ENCODE data around the gene CNKSR1.

Gene CNKSR1, protein sequence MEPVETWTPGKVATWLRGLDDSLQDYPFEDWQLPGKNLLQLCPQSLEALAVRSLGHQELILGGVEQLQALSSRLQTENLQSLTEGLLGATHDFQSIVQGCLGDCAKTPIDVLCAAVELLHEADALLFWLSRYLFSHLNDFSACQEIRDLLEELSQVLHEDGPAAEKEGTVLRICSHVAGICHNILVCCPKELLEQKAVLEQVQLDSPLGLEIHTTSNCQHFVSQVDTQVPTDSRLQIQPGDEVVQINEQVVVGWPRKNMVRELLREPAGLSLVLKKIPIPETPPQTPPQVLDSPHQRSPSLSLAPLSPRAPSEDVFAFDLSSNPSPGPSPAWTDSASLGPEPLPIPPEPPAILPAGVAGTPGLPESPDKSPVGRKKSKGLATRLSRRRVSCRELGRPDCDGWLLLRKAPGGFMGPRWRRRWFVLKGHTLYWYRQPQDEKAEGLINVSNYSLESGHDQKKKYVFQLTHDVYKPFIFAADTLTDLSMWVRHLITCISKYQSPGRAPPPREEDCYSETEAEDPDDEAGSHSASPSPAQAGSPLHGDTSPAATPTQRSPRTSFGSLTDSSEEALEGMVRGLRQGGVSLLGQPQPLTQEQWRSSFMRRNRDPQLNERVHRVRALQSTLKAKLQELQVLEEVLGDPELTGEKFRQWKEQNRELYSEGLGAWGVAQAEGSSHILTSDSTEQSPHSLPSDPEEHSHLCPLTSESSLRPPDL

DNA sequence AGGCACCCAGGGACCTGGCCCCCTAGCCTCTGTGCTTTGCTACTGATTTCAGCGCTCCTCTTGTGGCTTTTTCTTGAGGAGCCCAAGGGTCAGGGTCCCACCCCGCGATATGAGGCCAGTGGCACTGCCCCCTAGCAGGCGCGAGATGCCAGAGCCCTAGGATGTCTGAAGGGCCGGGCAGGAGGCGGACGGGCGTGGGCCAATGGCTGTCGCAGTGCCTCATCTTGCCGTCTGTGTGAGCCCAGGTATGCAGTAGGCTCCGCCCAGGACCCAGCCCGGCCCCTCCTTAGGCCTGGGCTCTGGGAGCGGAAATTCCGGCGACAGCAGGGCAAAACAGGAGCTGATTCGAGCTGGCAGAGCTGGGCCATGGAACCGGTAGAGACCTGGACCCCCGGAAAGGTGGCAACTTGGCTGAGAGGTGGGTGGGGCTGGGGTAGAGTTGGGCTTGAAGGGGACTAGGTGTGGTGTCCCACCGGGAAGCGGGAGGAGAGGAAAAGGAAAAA lies at the start of gene CNKSR1:
TSS of gene CNKSR1 (plus strand) at position 310 of the 503 bp plus-strand sequence. CDS start at position 367, 57 bp downstream.
- DNase-seq (ENCODE audit: low spot score): no peak

DNA sequence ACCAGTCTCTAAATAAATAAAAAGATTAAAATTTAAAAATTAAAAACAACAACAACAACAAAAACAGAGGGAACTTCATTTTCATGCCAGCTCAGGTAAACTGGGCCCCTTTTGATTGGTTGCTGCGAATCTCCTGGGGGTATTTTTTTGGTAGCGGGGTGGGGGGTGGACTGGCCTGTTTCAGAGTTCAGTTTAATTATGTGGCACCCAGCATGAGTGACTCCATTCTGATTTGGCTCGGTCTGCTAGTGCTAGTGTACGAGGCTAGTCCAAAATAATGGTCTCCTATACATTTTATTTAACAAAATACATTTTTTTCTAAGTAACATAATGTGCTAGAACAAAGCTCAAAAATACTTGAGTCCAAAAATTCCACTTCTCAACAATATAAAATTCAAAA lies 47.5 kb upstream of the CNKSR1 start:
- DNase-seq (ENCODE audit: low spot score): no peak

DNA sequence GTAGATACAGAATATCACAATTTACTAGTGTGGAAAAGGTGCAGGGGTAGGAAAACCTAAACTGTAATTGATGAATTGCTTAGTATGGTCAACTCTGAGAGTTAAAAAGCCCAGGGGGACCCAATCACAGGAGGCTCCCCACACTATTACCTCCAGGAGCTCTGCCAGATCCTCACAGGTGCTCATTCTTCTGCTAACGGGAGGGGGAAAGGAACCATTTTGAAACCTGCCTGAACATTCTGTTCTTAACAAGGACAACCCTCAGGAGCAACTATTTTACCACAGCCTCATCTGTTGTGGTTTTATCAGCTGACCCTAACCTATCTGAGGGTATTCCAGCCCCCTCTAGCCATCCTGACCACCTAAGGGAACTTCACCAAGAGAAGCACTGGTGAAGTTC lies 46.6 kb upstream of the CNKSR1 start:
- DNase-seq (ENCODE audit: low spot score): no peak

DNA sequence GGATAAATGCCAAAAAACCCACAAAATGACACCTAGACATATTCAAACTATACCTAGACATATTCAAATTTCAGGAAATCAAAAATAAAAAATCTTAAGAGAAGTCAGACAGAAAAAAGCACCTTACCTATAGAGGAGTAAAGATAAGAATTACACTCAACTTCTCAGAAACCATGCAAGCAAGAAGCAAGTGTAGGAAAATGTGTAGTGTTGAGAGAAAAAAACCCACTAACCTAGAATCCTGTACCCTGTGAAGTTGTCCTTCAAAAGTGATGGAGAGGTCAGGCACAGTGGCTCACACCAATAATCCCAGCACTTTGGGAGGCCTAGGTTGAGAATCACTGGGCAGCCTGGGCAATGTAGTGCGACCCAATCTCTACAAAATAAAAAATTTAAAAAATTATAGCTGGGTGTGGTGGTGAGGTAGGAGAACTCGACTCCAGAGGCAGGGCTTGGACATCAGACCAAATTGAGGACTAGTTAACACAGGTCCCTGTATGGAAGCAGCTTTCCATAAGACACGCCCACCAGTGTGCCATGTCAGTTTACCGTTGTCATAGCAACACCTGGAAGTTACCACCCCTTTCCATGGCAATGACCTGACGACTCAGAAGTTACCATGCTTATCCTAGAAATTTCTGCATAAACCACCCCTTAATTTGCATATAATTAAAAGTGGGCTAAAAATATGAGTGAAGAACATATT lies 45.0 kb upstream of the CNKSR1 start:
- DNase-seq (ENCODE audit: low spot score): no peak

DNA sequence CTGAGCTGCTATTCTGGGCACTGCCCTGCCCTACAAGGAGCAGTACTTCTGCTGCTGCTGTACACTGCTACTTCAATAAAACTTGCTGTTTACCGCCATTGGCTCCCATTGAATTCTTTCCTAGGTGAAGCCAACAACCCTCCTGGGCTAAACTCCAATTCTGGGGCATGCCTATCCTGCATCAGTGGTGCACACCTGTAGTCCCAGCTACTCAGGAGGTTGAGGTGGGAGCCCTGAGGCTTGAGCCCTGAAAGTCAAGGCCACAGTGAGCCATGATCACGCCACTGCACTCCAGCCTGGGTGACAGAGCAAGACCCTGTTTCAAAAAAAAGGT lies 44.5 kb upstream of the CNKSR1 start:
- DNase-seq (ENCODE audit: low spot score): no peak

DNA sequence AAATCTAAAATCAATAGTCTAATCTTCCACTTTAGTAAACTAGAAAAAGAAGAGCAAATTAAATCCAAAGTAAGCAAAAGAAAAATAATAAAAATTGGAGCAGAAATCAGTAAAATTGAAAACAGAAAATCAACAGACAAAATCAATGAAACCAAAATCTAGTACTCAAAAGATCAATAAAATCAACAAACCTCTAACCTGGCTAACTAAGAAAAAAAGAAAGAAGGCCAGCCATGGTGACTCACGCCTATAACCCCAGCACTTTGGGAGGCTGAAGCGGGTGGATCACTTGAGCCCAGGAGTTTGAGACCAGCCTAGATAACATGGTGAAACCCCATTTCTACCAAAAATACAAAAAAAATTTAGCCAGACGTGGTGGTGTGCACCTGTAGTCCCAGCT lies 42.8 kb upstream of the CNKSR1 start:
- no peak for DNase-seq (ENCODE audit: low spot score)

DNA sequence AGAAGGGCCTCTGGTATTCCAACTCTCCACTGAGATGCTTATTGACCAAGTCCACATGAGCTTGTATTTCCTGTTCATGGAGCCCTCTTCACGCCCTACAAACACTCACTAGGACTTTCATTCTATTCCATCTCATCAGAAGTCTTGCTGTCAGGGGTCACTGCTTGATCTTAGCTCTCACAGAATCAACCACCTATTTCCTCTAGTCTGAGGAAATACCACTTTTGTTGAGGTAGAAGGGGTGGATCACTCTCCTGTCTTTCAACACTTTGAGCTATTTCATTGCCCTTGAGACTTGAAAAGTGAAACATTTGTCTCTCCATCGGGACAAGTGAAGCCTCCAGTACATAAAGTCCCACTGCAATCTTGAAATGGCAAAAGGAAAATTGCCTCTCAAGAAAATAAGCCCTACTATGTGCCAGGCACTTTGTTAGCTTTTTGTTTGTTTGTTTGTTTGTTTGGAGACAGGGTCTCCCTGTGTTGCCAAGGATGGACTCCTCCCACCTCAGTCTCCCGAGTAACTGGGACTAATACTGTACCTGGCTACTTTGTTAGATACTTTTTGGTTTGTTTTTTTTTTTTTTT lies 38.2 kb upstream of the CNKSR1 start:
- no peak for DNase-seq (ENCODE audit: low spot score)

DNA sequence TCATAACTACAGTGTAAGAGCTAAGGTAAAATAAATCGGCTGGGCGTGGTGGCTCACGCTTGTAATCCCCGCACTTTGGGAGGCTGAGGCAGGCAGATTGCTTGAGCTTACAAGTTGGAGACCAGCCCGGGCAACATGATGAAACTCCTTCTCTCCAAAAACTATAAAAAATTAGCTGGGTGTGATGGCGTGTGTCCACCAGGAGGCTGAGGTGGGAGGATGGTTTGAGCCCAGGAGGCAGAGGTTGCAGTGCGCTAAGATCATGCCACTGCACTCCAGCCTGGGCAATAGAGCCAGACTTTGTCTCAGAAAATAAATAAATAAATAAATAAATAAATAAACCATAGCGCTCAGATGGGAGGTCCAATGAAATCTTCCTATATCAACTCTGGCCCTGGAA lies 35.1 kb upstream of the CNKSR1 start:
- DNase-seq (ENCODE audit: low spot score): no peak

DNA sequence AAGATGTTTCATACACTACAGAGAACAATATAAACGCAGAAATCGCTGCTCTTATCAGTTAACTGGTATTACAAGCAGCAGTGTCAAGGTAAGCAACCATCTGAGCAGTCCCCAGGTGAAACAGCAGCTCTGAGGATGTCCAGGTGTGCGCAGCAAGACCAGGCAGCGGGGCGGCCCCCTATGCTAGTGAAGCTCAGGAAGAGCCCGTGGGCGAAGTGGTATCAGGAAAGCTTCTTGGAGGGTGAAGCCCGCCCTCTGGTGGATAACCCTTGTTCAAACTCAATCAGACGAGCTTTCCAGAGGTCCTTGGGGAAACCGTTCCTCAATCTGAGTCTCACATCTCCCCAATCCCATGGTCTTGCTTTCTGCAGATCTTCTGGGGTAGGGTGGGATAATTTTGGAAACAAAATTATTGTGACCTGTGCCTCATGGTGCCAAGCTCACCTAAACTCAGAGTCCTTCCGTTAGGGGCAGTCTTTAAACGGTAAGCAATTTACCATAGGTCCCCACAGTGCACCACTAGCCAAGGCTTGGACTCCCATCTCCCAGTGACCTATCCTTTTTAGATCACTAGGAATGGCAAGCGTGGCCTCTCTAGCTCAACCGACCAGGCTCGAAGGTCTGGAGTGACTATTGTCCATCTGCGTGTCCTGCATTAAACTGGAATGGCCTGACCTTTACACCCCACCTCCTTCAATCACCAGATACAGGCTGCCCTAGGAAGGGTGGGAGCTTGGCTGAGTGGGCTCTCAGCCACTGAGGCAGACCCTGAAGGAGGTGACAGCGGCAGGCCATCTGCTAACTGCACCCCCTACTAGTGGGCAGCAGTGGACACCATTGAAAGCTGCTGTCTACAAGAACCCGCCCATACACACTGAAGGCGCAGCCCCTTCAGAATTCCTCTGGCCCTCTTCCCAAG lies 32.0 kb upstream of the CNKSR1 start:
- DNase-seq (ENCODE audit: low spot score): peak; percentile 86

DNA sequence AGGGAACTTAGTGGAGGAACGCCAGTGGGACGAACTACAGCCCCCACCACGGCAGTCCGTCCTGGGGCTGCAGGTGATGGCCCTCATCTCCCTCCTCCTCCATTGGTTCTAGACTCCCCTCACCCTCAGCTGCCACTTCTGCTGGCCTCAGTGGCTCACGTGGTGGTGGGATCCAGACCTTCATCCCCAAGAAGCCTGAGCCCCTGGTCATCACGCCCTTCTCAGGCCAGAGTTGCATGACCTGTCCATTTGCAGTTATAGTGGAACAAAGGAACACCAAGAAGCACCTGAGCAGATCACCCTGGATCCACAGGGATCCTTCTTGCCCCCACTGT lies 31.4 kb upstream of the CNKSR1 start:
- no peak for DNase-seq (ENCODE audit: low spot score)

DNA sequence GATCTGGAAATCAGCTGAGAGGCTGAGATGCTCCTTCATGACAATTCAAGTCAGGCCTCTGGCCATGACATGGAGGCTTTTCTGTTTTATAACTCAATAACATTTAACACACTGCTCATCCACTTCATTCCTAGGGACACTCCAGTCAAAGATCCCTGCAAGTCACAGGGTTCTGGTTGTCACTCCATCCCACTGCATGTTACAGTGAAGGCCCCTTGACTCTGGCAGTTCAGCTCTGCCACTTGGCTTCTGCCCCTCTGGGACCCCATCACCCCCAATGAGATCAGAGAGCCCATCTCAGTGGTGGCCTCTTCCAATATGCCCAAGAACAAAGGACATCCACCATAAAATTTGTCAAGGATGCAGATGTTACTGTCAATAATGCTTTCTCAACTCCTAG lies 28.4 kb upstream of the CNKSR1 start:
- no peak for DNase-seq (ENCODE audit: low spot score)

DNA sequence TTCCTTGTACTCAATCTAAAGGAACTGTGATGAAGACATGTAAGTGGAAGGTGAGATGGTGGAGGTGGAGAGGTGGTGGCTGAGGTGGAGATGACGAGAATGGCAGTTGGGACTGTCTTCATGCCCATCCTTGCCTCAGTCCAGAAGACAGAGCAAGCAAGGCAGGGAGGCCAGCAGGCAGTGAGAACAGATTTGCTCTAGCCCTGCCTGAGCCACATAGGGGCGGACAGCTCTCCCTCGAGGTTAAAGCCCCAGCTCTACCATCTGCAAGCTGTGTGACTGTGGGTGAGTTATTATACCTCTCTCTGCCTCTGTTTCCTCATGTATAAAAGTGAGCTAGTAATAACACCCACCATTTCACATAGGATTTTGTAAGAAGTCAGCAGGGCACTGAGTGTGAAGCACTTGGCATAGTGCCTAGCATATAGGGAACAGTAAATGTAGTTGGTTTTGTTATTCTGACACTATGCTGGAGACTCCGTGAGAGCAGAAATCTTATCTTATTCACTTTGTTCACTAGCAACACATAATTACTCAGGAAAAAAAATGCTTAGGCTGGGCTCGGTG lies 23.2 kb upstream of the CNKSR1 start:
- DNase-seq (ENCODE audit: low spot score): no peak

DNA sequence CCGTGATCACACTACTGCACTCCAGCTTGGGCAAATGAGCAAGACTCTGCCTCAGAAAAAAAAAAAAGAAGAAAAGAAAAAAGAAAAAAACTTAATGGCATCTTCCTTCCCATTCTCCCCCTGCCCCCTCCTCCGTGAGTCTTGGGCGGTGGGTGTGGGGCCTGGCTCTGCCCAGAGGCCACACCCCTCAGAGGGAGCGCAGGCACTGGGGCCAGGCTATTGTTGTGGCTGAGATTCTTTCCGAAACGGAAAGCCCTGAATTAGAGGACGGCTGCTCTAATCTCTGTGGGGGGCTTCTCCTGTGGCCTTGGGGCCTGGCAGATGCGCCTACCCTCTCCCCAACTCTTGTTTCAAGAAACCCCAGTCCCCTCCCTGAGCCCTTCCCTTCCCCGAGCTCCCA lies 22.5 kb upstream of the CNKSR1 start:
- no peak for DNase-seq (ENCODE audit: low spot score)

DNA sequence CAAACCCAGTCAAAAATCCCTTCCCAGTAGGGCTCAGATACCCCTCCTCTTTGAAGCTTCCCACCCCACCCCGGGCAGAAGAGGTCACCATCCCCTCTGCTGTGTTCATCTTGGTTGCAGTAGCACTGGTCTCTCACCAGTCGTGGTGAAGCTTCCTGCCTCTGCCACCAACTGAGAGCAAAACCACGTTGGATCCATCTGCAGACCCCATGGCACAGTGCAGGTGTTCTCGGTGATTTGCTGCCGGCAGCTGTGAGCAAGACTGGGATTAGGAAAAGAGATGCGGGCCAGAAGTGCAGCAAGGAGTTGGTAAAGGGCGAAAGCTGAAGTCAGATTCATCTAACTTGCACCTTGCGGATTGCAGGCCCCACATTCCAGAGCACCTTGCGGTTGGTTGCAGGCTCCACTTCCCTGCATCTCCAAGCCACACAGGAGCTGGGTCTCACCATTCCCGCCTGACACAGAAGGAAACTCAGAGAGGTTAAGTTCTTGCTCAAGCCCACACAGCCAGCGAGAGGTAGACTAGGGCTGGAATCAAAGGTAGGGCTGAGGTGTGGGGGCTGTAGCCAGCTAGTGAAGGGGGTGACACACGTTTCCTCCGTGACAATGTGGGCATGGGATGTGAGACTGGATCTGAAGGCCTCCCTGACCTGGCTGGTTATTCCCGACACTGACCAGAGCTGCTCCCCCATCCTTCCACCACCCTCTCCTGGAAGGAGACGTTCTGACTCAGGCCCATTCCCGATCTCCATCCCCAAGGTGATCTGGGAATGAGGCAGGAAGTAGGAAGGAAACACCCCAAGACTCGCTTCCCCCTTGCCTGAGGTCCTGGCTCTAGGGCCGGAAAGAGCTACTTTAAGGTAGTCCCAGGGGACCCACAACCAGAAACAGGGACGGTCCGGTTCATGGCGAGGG lies 21.7 kb upstream of the CNKSR1 start:
- DNase-seq (ENCODE audit: low spot score): no peak

DNA sequence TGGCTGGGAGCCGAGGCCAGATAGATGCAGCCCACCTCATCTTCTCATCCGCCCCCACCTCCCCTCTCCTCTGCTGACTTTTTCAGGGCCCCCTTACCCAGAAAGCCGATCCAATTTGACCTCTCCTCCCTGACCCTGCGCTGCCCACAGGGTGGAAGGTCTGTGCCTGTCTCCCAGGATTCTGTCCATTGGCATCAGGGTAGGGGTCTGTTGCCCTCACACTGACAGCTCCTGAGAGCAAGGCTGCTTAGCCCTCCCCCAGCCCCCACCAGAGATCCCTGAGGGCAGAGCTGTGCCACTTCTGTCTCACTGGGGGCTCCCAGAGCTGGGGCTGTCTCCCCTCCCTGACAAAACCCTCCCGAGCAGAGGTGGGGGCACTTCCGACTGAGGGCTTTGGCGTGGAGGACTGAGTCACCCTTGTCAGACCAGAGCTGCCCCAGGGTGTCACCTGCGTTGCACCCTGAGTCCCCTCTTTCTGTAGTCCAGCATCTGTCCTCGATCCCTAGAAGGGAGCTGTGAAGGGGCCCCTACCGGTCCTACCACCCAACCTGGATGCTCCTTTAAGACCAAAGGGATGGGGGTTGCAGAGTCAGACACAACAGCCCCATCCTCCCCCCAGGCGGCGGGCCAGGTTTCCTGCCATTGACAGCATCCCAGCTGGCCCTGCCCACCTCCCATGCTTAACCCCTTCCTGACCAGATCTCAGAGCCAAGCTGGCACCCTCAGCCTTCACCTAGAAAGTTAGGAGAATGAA lies 20.8 kb upstream of the CNKSR1 start:
- no peak for DNase-seq (ENCODE audit: low spot score)

DNA sequence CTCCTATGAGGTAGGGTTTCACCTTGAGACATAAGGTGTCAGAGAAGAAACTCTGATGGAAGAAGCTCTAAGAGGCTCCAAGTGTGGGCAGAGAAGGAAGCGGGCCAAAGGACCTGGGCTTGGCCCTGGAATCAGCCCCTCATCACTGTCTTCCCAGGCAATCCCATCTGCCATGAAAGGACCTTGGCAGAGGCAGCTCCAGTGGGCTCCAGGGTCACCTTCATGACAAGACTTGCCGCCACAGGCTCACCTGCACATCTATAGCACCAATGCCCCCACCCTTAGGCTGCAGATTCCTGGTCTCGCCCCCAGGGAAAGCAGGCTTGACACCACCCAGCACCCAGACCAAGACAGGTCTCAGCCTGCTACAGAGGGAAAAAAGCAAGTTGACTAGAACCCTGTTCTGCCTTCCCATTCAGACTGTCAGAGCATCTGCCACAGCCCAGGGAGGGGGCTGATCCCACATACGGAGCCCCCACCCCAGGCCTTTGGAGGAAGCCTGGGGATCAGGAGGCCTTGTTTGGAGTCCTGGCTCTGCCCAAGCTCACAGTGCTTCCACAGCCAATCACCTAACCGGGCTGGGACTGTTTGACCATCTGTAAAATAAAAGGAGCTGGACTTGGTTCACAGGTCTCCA lies 18.9 kb upstream of the CNKSR1 start:
- no peak for DNase-seq (ENCODE audit: low spot score)

DNA sequence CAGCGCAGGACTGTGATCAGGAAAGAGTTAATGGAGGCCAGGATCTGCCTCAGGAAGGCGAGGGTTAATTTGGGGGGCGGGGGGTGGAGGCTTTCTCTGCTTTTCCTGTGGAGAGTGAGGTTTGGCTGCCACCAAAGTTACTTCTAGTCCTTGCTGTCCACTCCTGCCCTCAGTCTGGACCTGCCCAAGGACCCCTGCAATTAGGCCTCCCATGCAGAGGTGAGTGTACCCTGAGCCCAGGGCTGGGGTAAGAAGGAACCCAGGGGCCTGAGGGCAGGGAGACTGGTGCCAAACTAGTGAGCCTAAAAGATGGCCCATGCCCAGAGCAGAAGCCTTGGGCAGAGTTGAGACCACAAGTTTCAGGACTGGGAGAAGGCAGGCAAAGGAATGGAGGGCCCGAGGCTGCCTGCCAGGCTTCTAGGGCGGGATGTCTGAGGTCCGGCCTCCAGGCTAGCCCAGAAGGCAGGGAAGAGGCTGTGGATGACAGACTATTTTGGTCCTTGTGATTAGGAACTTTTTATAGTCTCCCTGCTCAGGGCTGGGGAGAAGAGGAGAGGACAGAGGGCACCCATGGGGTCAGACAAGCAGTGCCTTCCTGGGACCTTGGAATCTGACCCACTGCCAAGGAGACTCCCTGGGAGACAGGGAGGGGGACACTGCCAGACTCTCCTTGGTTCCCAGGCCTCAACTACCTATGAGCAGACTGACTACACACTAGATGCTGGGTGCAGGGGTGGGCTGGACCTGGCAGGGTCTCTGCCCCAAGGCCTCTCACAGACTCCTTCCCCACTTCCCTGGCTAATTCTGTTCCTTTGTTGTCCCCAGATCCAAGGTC lies 18.2 kb upstream of the CNKSR1 start, which contains the start of gene FAM110D:
TSS of gene FAM110D (plus strand) at position 172 of the 835 bp plus-strand sequence. CDS start 2,213 bp downstream, outside the sequence.
- DNase-seq (ENCODE audit: low spot score): no peak

DNA sequence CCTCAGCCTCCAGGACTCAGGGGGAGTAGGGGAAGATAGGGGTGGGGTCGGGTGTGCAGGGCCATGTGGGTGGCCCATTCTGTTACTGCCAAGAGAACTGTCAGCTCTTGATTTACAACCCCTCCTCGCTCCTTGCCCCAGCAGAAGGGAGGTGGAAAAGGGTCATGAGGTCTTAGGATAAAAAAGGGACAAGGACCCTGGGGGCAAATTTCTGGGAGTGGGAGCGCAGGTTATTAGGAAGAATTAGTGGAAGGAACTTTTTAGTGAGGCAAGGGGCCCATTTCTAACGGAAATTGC lies 17.6 kb upstream of the CNKSR1 start:
- no peak for DNase-seq (ENCODE audit: low spot score)

Measured in globus pallidus (tissue), 1 donor.